ENCODE measurements around the gene NPAS3.

Gene NPAS3

DNA sequence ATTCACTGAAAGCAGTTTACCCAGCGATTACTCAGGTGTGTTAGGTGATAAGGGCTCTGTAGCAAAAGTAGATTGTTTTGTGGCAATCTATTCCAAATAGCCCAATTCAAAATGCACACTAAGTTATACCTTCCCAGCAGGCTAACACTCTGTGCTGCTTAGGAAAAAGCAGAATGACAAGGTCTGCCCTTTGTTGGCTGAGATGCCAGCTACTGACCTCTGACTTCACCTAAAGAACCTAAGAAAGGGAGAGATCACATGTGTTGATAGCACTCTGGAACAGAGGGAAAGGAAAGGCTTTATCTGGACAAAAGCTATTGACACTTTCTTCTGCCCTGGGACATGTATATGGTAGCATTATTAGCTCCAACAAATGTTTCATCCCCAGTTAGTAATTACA lies 609.9 kb downstream of the NPAS3 start:
- Mint-ChIP-seq H3K27ac (no peak overlapping the region), H3K36me3 (ENCODE audit: low read depth) (no peaks in the 10 kb centered on the region), H3K4me1 (ENCODE audit: low read depth) (no peaks in the 10 kb centered on the region), H3K9me3 (no peaks in the 10 kb centered on the region), H3K4me3 (no peak overlapping the region), H3K27me3 (no peaks in the 10 kb centered on the region)
- DNase-seq = no peak

DNA sequence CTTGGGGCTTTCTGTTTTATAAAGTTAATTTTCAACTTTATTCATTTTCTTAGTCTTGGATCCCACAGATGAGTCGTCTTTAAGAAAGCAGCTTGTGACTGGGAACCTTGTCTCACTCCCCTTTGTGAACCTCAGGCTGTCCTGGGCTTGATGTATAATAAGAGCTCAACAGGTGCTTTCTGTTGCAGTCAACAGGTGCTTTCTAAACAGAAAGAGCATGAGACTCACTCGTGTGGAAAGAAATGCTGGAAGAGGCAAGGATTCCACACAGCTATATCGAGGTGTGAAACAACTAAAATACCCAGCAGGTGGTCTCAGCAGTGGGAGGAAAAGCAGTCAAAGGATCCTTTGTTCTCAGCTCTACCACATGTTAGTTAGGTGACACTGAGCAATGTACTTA lies 613.3 kb downstream of the NPAS3 start:
- H3K9me3 Mint-ChIP-seq = no peaks in the 10 kb centered on the region
- no peak overlapping the region for H3K27ac Mint-ChIP-seq
- H3K4me3 Mint-ChIP-seq = no peak overlapping the region
- no peaks in the 10 kb centered on the region for H3K36me3 Mint-ChIP-seq (ENCODE audit: low read depth)
- no peaks in the 10 kb centered on the region for H3K27me3 Mint-ChIP-seq
- no peak for DNase-seq
- no peaks in the 10 kb centered on the region for H3K4me1 Mint-ChIP-seq (ENCODE audit: low read depth)

GRCh38 chr14:33553706-33554278 lies 615.1 kb downstream of the NPAS3 start:
- H3K27me3 Mint-ChIP-seq = no peaks in the 10 kb centered on the region
- no peak overlapping the region for H3K4me3 Mint-ChIP-seq
- H3K4me1 Mint-ChIP-seq (ENCODE audit: low read depth) = no peaks in the 10 kb centered on the region
- H3K9me3 Mint-ChIP-seq = no peaks in the 10 kb centered on the region
- H3K27ac Mint-ChIP-seq = no peak overlapping the region
- no peaks in the 10 kb centered on the region for H3K36me3 Mint-ChIP-seq (ENCODE audit: low read depth)
- no peak for DNase-seq

DNA sequence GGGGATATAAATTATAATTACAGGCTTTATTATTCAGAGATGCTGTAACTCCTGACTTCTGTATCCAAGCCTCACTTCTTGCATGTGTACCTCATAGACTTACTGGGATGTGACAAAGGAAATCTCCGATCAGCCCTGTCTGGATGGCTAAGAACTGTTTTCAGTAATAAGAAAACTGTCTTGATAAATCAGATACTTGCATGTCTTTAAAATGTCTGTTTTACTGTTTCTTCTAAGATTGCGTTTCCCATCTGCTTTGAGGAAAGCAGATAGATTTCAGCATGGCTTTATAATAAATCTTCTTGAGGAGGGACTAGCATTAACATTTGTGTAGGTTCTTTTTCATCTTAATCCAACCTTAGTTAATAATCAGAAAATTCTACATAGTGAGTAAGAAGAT lies 616.3 kb downstream of the NPAS3 start:
- Mint-ChIP-seq H3K9me3 (no peaks in the 10 kb centered on the region), H3K27ac (no peak overlapping the region), H3K4me1 (ENCODE audit: low read depth) (no peaks in the 10 kb centered on the region), H3K27me3 (no peaks in the 10 kb centered on the region), H3K36me3 (ENCODE audit: low read depth) (no peaks in the 10 kb centered on the region), H3K4me3 (no peak overlapping the region)
- no peak for DNase-seq

GRCh38 chr14:33555710-33556350 lies 617.2 kb downstream of the NPAS3 start:
- no peaks in the 10 kb centered on the region for H3K36me3 Mint-ChIP-seq (ENCODE audit: low read depth)
- H3K27me3 Mint-ChIP-seq = no peaks in the 10 kb centered on the region
- DNase-seq = no peak
- no peak overlapping the region for H3K4me3 Mint-ChIP-seq
- no peaks in the 10 kb centered on the region for H3K9me3 Mint-ChIP-seq
- H3K27ac Mint-ChIP-seq = no peak overlapping the region
- no peaks in the 10 kb centered on the region for H3K4me1 Mint-ChIP-seq (ENCODE audit: low read depth)

DNA sequence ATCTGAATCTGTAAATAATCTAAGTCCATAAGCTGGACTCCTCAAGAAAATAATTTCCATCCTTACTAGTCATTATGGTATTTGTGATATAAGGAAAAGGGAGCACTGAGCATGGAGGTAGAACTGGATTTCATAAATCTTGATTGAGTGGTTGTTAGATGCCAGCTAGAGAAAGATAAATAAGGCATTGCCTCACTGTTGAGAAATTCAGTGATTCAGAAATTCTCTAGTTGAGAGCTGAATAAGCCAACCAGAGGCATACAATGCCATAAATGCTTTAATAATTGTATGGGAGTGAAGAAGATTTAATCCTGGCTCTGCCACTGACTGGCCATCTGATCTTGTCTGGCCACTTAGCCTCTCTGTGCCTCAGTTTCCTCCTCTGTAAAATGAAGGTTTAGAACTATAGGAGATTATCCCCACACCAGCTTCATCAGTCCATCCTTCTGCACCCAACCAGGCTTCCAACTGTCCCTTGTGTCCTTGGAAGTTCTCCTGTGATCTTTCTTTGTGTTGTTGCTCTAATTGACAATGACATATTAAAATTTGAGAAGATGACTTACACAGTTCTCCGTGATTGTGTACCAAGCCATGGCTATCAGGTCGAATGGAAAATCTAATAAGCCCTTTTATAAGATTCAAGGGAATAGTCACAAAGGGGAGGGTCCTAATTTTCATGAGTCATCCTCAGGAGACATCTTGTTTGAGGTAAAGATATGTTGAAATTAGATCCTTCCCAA lies 617.9 kb downstream of the NPAS3 start:
- Mint-ChIP-seq H3K4me1 (ENCODE audit: low read depth) (no peaks in the 10 kb centered on the region), H3K9me3 (no peaks in the 10 kb centered on the region), H3K36me3 (ENCODE audit: low read depth) (no peaks in the 10 kb centered on the region), H3K4me3 (no peak overlapping the region), H3K27me3 (no peaks in the 10 kb centered on the region), H3K27ac (no peak overlapping the region)
- DNase-seq = no peak

GRCh38 chr14:33560718-33561431 lies 622.2 kb downstream of the NPAS3 start:
- Mint-ChIP-seq H3K27me3 (no peaks in the 10 kb centered on the region), H3K27ac (no peak overlapping the region), H3K4me1 (ENCODE audit: low read depth) (no peaks in the 10 kb centered on the region), H3K9me3 (no peaks in the 10 kb centered on the region), H3K4me3 (no peak overlapping the region), H3K36me3 (ENCODE audit: low read depth) (no peaks in the 10 kb centered on the region)
- no peak for DNase-seq

- no peak overlapping the region for H3K4me3 Mint-ChIP-seq
- DNase-seq = no peak
Observed at GRCh38 chr14:33561488-33562175, 623.0 kb downstream of the NPAS3 start.

GRCh38 chr14:33563191-33563900 lies 624.7 kb downstream of the NPAS3 start:
- Mint-ChIP-seq H3K27ac (no peak overlapping the region), H3K27me3 (no peaks in the 10 kb centered on the region), H3K4me3 (no peak overlapping the region), H3K36me3 (ENCODE audit: low read depth) (no peaks in the 10 kb centered on the region), H3K9me3 (no peaks in the 10 kb centered on the region), H3K4me1 (ENCODE audit: low read depth) (no peaks in the 10 kb centered on the region)
- DNase-seq = no peak

More at GRCh38 chr14:33561488-33562175, 623.0 kb downstream of the NPAS3 start:
- Mint-ChIP-seq H3K4me1 (ENCODE audit: low read depth) (no peaks in the 10 kb centered on the region), H3K27ac (no peak overlapping the region), H3K36me3 (ENCODE audit: low read depth) (no peaks in the 10 kb centered on the region), H3K9me3 (no peaks in the 10 kb centered on the region), H3K27me3 (no peaks in the 10 kb centered on the region)

DNA sequence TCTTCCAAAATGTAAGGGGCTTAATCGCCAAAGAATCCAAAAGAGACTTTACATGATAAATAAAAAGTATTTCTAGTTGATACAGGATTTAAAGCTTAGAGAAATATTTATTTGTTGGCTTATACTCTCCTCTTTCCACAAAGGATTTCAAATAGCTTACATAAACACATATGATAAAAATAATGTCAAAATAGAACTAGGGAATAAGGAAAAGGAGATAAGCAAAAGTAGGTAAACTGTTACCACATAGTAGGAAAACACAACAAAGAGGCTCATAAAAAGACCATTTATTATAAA lies 625.2 kb downstream of the NPAS3 start:
- Mint-ChIP-seq H3K27me3 (no peaks in the 10 kb centered on the region), H3K4me3 (no peak overlapping the region), H3K4me1 (ENCODE audit: low read depth) (no peaks in the 10 kb centered on the region), H3K36me3 (ENCODE audit: low read depth) (no peaks in the 10 kb centered on the region), H3K9me3 (no peaks in the 10 kb centered on the region), H3K27ac (no peak overlapping the region)
- DNase-seq = no peak

GRCh38 chr14:33564774-33565630 lies 626.3 kb downstream of the NPAS3 start:
- Mint-ChIP-seq H3K9me3 (no peaks in the 10 kb centered on the region), H3K4me1 (ENCODE audit: low read depth) (no peaks in the 10 kb centered on the region), H3K4me3 (no peak overlapping the region), H3K27me3 (peaks cover 3% of the 10 kb centered on the region), H3K27ac (no peak overlapping the region), H3K36me3 (ENCODE audit: low read depth) (no peaks in the 10 kb centered on the region)
- no peak for DNase-seq

DNA sequence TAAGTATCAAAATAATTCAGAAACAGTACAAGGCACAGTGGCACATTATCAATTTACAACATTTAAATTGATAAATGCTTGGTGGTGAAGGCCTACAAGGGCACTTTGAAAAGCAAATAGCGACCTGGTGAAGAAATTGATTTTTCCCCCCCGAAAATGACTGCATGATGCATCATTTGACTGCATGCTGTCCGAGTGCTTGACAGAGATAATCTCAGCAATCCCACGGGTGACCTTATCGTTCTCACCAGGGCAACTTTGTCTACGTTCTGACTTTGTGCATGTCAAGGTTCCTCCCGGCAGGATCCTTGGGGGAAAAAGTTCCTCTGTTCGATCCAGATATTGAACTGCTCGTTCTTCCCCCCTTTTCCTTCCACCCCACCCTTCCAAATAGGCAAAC lies 627.4 kb downstream of the NPAS3 start:
- peaks cover 5% of the 10 kb centered on the region for H3K27me3 Mint-ChIP-seq
- H3K36me3 Mint-ChIP-seq (ENCODE audit: low read depth) = no peaks in the 10 kb centered on the region
- H3K27ac Mint-ChIP-seq = no peak overlapping the region
- DNase-seq = no peak
- no peaks in the 10 kb centered on the region for H3K9me3 Mint-ChIP-seq
- H3K4me1 Mint-ChIP-seq (ENCODE audit: low read depth) = no peaks in the 10 kb centered on the region
- no peak overlapping the region for H3K4me3 Mint-ChIP-seq

DNA sequence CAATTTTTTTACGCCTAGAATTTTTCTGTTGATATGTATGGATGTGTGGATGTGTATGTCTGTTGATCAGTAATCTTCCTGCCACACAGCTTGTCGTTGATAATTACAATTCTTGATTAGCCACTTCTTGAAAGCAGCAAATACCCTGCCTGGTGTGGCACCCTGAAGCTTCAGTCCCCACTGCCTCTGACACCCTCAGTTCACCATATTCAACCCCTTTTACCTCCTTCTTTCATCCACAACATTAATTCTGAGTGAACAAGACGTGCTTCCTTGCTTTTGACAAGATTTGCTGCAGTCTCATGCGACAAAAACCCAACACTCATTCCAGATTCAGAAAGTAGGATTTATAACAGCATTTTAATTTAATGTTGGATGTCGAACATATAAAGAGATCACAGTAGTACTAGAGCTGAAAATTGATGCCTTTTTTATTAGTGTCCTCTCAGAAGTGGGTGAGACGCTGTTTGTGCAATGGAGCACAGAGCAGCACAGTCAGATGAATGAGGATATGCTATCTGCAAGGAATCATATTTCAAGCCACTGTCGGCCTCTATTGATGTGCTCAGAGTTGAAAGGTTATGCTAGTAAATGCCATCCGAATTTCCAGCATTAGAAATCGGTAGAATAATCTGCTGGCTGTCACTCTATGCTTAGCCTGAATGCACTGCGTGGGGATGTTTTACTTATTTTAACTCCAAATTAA lies 628.5 kb downstream of the NPAS3 start:
- Mint-ChIP-seq H3K4me3 (no peak overlapping the region), H3K36me3 (ENCODE audit: low read depth) (no peaks in the 10 kb centered on the region), H3K9me3 (no peaks in the 10 kb centered on the region), H3K4me1 (ENCODE audit: low read depth) (no peaks in the 10 kb centered on the region), H3K27me3 (peaks cover 5% of the 10 kb centered on the region), H3K27ac (no peak overlapping the region)
- DNase-seq = no peak
